G401.6 (cell line): ENCODE measurements around the gene ST3GAL4.

Experiments
- FAIRE-seq: peaks from 2 replicates; lab custom pipeline; 2012; peaks lifted over from hg19 to GRCh38; lab: Jason Lieb, UNC

Gene ST3GAL4

DNA sequence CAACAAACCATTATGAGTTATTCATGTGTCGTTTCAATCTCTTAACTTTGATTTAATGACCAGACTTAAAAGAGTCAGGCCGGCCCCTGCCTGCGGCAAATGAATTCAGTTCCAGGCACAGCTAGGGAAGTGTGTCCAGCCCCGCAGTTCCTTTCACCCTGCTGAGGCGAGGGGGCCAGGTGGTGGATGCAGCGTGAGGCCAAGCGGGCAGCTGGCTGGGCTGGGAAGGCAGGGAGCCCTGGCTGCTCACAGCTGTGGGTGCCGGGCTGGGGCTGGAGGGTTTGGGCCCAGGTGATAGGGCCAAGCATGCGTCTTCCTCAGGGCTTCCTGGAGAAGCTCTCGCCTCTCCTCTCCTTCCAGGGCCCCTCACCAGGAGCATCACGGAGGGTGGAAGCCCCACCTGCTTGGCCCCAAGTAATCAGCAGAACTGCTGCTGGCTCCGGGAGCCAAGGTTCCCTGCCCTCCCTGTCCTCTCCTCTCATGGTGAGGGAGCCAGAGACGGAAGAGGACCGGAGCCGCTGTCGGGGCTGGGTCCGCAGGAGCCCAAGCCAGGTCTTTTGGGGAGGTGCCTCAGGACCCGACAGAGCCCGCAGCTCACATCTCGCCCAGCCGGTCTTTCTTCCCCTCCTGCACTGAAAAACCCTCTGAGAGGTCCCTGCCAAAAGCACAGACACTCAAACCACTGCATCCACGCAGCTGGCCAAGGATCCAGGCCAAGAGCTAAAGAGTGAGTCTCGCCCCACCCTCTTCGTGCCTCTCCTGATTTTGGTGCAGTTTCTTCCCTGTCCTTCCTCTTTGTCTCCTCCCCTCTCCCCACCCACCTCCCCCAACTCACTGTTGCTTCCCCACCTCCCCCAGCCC lies 97.0 kb downstream of the ST3GAL4 start:
- no peak for FAIRE-seq

DNA sequence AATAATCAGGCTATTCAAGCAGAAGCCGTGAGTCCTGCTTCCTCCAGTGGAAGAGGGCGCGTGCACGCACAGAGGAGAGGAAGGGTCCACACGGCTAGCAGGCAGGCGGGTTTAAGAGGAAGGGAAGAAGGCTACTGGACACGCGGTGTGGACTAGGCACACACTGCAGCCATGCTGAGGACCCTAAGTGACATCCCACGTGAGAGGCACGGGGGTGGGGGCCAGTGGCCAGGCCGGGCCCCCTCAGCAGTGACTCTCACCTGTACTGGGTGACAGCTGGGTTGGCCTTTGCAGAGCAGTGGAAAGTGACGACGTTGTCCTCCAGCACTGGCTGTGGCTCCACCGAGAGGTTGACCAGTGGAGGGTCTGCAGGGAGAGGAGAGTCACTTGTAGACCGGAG lies 100.6 kb downstream of the ST3GAL4 start:
- no peak for FAIRE-seq

DNA sequence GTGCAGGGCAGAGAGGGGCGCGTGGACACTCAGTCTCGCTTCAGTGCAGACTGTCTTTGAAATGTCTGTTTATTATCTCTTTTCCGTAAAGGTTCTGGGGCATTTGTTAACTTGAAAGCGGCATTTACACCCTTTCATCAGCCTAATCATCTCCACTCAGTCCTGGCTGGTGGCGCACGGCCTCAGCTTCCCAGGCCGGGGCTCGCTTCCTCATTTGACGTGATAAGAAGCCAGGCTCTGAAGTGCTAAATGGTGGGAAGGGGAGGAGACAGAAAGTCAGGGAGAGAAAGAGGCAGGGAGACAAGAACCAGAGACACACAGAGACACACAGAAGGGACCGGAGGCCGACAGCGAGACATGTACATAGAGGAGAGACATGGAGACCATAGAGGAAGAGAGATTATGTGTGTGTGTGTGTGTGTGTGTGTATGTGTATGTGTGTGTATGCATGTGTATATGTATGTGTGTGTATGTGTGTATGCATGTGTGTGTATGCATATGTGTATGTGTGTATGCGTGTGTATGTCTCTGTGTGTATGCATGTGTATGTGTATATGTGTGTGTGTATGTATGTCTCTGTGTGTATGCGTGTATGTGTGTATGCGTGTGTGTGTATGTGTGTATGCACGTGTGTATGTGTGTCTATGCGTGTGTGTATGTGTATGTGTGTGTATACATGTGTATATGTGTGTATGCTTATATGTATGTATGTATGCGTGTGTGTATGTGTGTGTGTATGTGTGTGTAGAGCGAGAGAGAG lies 101.5 kb downstream of the ST3GAL4 start:
- no peak for FAIRE-seq

DNA sequence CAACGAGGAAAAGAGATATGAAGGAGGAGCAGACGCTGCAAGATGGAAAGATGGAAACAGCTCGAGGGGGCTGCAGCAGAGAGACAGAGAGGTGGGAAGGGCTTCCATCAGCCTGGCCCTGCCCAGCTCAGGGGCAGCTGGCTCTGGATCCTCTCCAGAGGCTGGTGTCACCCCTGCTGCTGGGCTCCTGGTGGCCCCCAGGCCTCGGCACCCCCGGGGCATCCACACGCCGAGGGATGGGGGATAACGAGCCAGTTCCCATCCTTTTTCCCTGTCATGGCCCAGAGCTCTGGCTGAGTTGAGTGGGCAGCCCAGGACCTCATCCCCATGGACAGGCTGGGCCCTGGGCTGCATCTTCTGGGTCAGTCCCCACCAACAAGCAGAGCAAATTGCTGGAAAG lies 102.3 kb downstream of the ST3GAL4 start:
- no peak for FAIRE-seq

DNA sequence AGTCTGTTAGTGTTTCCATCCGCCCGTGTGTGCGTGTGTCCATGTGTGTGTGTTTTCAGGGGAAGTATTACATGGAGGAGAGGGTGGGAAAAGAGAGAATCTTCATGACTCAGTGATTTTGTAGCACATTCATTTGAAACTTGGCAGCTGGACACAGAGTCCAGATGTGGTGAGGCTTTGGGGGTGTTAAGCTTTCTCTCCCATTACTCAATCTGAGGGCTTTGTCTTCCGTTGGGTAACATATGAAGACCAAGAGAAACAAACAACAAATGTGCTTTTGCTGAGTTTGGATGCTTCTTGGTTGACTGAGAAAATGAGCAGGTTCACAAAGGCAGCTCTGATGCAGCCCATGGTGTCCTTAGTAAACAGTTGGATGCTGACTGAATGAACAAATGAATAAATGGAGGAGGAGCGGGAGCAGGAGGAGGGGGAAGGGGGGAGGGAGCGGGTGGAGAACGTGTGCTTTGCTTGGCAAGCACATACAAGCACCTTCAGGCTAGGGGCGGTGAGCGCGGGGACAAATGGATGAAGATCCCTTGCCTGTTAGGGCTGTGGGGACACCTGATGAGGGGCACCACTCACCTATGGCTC lies 104.3 kb downstream of the ST3GAL4 start:
- FAIRE-seq = no peak

DNA sequence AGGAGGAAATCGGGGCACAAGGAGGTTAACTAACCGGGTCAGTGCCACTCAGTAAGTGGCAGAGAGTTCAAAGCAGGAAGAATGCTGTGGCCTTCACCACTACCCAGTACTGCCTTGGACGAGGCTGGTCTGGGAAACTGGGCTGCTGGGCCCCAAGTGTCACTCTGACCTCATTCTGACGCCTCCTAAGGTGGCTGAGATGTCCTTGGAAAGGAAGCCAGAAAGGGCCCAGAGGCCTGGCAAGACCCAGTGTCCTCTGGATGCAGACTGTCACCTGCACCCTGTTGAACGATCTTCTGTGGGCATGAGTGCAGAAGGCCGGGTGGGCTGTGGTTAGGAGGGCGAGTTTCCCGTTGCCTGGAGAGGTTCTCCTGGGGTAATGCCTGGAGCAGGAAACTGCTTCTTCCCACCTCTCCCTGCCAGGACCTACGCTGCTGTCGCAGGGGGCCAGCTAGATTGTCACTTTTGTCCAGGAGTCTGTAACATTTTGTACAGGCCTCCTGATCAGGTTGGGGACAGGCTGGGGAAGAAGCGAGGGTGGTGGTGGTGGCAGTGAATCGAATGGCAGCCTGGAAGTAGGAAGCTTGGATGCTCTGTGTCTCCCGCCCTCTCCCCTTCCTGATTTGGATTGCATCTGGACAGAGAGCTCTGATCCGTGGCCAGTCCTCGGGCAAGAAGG lies 105.1 kb downstream of the ST3GAL4 start:
- FAIRE-seq = no peak

DNA sequence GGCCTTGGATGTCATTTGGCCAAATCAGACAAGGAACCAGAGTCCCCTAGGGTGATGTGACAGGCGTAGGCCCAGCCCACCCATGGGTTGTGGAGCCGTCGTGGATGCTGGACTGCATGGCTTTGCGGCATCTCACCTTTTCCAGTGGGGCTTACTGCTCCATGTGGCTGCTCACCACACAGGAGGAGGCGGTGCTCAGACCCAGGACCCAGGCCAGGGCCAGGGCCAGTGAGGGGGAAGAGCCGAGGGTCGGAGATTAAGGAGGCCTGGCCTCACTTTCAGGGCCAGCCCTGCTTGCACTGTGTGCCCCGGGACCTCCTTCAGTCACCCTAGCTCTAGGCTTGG lies 105.6 kb downstream of the ST3GAL4 start:
- FAIRE-seq = no peak

DNA sequence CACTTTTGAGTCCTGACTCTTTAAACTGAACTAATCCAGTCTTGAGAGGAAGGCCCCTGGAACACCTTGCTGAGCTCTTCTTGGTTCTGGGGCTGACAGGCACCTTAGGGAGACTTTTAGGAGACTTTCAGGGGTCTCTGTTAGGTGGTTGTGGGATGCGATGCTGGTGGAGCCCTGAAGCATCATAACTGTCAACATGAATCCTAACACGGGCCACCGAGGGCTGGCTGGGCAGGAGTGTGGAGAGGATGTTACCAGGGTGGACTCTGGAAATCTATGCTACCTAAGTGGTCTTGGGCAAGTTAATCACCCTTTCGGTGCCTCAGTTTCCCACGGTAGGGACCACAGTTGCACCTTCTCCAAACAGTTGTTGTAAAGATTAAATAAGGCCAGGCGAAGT lies 106.5 kb downstream of the ST3GAL4 start:
- no peak for FAIRE-seq

DNA sequence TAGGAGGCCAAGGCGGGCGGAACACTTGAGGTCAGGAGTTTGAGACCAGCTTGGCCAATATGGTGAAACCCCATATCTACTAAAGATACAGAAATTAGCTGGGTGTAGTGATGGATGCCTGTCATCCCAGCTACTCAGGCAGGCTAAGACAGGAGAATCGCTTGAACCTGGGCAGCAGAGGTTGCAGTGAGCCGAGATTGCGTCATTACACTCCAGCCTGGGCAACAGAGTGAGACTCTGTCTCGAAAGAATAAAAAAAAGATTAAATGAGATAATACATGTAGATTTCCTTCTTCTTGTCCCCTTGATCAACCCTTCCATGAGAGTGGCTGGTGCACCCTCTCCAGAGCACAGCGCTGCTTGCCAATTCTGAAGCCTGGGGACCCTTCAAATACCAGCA lies 106.9 kb downstream of the ST3GAL4 start:
- no peak for FAIRE-seq
